Measurements from ENCODE around the gene ESPL1.

Gene ESPL1

DNA sequence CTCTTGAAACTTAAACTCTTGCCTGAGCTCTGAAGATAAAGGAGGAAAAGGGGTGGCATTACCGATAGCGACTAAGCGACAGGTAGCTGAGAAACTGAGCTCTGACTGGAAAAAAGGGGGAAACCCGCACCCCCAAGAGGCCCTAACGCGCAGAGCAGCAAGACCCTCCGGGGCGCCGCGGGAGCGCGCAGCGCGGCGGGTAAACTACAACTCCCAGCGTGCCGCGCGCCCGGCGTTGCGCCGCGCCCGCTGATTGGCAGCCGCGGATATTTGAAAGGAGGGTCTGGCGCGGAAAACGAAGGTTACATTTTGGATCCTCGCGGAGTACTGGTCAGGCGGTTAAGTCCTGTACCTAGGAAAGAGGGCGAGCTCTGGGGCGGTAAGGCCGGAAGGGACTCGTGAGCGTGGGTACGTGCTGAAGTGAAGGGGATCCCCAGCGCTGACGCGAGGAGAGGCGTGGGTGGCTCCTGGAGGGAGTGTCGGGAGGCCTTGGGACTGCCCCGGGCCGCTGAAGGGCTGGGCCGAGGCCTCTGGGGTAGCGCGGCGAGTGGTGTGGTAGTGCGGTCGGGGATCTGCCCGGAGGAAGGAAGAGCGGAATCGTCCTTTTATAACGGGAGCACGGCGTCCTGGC lies at the start of gene ESPL1:
Gene ESPL1 (plus strand): TSS at position 301 of the 631 bp plus-strand sequence. CDS start 468 bp downstream, outside the sequence.
- peak; percentile 74 for DNase-seq

DNA sequence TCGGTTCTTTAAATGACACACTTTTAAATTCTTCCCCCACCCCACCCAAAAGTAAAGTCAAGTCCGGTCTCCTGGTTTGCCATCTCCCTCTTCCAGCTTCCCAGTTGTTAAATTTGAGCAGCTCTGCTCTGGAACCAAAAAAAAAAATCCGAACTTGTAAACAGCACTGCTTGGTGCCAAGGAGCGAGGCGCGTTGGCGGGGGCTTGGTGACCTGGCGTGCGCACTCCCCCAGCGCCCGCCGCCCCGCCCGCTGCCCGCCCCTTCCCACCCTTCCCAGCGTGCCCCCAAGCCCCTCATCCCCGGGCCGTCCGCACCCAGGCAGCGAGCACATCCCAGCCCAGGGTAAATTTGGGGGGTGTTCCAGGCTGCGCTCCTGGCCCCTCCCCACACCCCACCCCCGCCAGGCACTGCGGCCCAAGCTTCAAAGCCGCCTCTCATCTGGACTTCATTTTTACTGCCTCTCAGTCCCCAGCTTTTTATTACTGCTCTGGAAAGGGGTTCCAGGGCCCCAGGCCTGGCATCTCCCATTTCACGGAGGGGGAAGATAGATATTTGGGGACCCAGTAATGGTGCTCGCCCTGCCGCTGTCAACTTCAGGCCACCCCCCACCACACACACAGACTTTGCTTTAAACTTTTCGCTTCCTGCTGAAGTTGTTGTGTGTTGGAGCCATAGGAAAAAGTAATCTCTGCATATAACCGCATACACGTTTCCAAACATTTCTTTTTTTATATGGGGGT lies 49.4 kb upstream of the ESPL1 start:
- no peak for DNase-seq

DNA sequence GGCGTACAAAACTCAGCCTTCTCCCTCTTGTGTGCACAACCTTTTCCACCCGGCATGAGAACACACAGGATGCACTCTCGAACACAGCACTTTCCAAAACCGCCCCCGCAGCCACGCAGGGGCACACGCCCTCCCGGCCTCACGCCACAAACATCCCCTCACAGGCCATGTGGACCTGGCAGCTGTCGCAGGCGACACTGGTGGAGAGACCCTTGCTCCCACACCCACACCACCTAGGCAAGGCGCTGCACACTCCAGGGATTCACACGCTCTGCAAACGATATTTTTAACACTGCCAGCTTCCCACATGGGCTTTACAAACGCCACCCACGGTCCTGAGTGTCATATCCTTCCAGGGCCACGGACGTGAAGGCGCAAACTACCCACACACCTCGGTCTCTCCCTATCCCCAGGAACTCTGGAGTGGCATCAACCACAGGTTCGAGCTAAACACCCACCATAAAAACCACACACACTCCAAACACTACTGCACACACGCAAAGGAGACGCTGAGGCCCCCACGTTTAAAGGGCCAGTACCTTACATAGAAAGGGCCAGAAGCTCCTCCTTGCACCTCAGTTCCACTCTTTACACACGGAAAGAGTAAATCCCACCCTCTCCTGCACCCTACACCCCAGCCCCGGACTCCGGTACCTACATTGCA lies 48.7 kb upstream of the ESPL1 start:
- DNase-seq, result peak; percentile 50

DNA sequence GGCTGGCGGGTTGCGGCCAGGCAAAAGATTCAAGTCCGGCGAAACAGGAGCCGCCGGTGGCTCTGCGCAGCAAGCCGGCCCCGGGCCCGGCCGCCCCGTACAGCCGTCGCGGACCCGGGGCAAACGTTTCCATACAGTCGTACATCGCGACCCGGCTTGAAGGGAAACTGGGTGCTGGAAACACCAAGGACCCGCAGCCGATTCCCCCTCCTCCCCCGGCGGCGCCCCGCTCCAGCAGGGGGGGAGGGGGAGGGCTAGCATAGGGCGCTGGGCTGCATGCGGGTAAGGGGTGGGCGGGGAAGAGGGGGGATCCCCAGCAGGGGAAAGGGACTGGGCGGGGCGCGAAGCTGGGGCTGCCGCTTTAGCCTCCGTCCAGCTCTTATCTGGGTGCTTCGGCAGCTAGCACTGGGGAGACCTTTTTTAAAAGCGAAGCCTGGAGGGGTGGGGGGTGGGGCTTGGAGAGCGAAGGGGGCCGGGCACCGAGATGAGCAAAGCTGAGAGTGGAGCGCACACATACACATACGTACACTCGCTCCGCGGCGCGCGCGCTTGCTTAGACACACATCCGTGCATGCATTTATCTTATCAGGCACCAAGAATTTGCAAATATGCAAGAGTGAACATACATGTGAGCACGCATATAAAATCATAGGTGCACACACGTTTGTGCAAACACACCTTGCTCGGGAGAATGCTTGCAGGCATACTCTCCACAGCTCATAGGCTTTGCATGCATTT lies 48.0 kb upstream of the ESPL1 start:
- DNase-seq, result peak; percentile 77

DNA sequence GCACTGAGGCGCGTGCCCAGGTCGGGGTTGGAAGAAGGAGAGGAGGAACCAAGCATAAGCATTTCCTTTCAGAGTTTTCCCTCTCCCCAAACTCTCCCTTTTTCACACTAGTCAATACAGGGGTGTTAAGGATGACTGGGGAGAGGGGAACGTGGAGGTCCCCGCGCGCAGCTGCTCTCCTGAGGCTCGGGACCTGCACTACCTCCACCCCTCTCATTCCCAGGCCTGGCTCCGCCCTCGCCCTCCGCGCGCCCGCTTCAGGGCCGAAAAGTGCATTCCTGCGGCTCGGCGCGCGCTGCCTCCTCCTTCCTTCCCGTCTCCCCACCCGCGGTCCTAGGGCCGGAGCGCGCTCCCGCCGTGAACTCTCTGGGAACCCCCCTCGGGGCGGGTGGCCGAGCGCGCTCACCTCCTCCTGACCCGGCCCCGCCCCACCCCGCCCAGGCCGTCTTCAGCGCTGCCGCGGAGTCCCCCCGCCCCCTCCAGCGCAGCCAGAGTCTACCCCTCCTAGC lies 47.4 kb upstream of the ESPL1 start:
- DNase-seq, result peak; percentile 73

DNA sequence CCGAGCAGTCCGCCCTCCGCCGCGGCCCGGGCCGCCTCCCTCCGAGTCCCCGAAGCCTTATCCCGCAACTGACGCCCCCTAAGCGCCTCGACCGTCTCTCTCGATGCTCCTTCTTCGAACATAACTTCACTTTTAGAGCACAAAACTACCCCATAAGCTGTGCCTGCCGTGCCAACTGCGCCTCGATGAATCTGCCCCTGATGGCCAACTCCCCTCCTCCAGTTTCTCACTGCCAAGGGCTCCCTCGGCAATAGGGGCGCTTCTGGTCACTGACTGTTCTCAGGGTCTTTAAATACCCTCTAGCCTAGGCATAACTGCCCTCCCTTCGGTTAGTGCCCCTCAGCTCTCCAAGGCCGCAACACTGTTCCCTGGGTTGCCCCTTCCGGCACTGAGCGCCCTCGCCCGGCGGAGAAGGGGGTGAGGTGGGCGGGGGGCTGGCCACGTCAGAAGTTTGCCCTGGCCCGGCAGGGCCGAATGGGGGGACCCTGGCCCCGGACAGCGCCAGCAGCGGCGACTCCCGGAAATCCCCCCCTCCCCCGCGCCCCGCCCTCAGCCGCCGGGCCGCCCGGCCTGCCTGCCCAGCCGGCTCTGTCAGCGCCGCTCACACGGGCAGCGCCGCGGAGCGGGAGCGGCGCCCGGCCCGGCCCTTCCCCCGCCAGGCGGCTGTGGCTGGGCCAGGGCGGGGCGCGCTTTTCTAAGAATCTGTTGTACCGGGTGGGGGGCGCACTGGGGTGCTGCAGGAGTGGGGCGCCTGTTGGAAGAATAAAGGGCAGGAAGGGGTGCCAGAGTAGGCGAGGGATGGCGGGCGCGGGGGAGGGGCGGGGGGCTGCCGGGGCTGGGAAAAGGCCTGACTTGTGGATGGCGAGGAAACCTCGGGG lies 46.7 kb upstream of the ESPL1 start:
- DNase-seq, result peak; percentile 52

DNA sequence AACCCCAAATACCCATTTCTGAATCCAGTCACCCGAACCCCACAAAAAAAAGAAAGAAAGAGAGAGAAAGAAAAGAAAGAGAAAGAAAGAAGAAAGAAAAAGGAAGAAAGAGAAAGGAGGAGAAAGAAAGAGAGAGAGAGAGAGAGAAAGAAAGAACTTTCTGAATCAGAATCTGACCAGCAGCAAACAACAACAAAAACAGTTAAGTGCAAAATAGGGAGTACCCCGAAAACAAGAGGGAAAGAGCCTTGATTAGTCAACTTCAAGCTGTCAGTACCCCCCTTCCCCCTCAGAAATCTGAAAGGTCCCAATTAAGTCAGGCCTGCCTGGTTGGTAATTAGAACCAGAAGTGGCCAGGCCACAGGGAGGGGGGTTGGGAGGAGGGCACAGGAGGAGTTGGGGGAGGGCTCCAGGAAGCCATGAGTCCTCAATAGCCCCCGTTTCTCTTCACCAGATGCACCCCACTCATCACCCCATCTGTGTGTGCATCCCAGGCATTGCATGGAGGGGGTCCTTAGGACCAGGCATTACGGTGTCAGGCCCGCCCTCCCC lies 45.9 kb upstream of the ESPL1 start:
- DNase-seq, result no peak

DNA sequence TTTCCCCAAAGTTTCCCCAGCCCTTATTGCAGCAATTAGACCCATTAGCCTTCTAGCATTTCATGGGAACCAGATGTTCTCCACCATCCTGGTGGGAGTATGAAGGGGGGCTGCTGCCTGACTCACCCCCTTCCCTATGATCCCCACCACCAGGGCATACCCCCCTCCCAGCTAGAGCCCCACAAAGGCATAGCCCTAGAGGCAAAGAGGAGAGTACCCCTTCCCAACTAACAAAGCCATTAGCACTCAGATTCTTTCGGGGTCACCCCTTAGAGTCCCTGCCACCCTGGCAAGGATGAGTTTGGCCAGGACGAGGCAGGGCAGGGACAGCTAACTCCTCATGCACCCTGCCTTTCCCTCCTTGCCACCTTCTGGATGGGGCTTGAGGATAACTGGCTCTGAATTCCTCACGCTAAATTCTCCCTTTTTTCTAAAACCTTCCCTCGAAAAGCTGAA lies 45.3 kb upstream of the ESPL1 start:
- DNase-seq, result no peak

DNA sequence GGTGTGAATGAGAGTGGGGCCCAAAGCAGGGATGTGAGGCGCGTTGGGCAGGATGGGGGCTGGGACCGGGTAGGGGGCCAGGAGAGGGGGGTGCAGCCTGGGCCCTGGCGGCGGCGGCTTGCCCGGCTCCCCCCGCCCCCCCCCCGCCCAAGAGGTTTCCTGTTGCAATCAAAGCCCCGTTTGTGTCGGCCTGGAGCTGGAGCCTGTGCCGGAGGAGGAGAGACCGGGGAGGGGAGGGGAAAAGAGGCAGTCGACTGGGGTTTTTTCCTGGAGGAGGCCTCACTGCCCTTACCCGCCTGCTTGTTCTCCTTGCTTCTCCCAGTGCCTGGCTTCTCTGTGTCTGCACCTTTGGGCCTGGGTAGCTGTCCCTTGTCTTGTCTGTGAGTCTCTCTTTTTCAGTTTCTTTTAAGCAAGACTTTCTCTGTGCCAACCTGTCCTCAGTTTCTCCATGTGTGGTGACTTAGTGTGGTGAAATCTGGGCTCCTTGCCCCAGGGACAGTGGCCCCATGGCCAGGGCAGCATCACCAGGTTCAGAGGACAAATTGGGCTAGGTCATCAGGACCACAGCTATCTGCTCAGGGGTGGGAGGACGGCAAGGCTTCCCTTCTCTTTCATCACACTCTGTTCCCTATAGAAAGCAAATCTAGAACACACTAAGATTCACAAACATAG lies 44.6 kb upstream of the ESPL1 start:
- no peak for DNase-seq

DNA sequence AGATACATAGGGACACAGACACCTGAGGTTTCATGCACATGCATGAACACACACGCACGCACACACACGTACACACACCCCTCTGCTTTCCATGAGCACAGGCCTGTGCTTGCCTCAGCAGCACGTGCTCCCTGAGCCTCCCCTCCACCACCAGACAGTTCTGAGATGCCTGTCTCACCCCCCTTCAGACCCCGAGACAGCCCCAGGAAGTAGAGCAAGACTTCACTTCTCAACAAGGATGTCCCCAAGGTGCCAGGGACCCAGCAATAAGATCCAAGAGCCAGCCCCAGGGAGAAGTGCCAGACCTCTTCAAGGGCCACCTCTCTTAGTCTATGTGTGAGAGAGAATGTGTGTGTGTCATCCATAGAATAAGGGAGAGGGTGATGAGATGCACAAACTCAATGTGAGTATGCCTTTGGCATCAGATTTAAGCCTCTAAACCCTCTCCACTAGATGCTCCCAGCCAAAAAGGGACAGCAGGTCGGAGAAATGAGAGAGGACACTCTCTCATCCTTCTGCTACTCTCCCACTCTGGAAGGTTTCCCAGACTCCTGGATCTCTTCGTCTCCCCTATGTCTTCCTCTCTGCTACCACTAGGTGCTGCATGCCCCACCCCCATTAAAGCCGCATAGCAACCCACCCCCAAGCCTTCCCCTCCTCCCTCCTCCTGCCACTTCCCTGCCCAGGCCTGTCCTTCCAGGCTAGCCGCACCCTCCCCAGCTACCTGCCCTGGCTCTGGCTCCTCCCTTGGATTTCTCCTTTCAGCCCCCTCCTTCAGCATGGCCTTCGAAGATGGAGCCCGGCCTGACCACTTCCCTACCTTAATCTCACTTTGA lies 43.8 kb upstream of the ESPL1 start:
- DNase-seq, result no peak

DNA sequence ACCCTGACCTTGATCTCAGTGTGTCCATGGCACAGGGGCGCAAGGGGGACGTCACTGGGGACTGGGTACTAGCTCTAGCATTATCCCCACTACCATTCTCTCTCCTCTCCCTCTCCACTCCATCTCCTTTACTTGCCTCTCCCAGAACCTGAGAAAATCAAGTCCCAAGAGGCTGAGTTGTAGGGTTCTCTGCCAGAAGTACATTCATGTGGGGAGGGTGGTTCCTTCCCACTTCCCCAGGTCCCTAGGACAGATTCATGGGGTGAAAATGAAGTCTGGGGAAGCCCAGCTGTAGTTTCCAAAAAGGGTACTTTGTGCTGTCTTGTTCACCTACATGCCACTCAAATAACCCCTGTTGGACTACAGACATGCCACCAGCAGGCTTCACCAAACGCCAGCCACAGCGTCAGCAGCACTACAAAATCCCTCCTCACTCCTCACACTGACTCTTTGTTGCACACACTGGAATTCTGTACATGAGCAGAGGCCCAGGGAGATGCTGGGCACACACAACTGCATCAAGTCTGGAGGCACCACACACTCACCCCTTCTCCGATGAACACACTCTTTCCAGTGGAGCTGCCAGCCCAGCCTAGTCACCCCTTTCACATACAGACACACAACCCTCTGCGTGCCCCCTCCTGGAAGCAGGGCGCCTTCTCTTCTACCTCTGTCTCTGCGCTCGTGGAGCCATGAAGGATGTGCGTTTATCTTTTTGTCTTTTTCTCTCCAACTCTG lies 43.0 kb upstream of the ESPL1 start:
- no peak for DNase-seq

DNA sequence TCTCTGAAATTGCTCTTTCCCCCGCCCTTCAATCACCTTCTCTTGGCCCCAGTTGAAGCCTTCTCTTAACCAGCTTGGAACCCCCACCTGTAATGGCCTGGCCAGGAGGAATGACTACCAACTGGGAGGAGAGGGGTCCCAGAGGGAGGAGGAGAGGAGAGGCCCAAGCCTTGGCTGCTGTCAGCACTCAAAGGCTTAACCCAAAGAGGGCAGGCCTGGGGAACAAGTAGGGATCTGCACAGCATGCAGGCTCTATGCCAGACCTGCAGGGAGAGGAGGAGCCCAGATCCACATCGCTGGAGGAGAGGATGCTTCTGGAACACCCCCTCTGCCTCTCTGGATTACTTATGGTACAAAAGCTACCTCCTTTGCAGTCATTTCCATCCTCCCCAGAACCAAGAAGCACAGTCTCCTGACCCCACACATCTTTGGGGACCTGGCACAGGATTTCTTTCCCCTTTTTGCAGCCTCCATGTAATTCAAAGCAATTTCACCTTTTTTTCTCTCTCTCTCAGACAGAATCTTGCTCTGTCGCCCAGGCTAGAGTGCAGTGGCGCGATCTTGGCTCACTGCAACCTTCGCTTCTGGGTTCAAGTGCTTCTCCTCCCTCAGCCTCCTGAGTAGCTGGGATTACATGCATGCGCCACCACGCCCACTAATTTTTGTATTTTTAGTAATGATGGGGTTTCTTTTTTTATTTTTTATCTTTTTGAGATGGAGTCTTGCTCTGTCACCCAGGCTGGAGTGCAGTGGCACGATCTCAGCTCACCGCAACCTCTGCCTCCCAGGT lies 42.3 kb upstream of the ESPL1 start:
- no peak for DNase-seq

DNA sequence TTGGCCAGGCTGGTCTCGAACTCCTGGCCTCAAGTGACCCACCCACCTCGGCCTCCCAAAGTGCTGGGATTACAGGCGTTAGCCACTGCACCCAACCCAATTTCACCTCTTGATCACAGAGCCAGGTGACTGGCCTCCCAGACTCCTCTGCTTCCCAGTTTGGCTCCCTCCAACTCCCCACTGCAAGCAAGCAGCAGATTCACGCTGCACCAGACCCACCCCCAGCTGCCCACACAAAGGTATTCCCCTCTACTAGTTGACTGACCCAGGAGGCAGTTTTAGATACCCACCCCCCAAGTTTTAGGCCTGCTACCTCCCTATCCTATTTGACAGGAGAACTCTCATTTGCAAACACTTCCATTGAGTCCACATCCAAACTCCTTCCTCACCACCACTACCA lies 41.3 kb upstream of the ESPL1 start:
- DNase-seq, result no peak

DNA sequence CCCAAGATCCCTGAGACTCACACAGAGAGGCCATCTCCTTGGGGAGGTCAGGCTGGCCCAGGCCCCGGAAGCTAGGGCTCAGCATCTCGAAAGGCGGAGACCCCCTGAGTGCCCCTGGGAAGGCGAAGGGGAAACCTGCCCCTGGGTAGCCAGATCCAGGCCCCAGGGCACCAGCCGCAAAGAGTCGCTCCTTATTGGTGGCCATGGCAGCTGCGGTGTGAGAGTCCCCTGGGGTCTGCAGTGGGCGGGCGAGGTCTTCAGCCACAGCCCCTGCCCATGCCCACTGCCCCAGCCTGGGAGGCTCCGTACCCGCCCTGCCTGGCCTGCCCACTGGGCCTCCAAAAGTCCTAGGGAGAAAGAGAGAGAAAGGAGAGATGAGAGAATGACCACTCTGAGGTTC lies 40.8 kb upstream of the ESPL1 start:
- DNase-seq, result no peak

DNA sequence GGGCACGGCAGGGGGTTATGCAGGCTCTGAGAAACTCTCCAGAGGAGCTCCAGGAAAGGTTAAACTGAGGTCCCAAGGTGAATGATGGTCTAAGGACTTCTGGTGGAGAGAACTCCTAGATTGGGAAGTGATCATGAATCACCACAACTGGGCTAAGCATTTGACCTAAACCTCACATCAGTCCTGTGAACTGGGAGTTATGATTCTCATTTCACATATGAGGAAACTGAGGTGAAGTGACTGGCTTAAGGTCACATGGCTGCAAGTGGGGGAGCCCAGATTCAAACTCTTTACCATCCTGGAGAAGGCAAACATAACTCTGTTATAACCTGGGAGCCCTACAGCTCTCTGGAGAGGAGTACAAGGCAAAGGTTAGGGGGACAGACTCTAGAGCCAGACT lies 40.3 kb upstream of the ESPL1 start:
- no peak for DNase-seq

DNA sequence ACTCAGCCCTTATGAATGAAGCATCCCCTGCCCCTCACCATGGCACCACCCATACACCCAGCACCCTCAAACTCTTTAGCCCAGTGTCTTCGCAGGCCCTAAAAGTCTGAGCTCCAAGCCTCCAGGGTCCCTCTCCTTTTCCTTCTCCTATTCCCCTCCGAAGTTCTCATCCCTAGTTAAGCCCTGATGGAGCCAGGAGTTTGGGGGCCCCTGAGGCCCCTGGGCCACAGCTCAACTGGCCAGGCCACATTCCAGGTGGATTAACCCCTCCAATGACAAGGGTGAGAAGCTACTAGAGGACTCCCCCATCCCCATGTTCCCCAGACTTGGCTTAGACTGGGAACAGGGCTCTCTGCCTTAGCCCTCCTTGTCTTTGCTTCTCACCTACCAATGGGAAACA lies 38.6 kb upstream of the ESPL1 start:
- no peak for DNase-seq

DNA sequence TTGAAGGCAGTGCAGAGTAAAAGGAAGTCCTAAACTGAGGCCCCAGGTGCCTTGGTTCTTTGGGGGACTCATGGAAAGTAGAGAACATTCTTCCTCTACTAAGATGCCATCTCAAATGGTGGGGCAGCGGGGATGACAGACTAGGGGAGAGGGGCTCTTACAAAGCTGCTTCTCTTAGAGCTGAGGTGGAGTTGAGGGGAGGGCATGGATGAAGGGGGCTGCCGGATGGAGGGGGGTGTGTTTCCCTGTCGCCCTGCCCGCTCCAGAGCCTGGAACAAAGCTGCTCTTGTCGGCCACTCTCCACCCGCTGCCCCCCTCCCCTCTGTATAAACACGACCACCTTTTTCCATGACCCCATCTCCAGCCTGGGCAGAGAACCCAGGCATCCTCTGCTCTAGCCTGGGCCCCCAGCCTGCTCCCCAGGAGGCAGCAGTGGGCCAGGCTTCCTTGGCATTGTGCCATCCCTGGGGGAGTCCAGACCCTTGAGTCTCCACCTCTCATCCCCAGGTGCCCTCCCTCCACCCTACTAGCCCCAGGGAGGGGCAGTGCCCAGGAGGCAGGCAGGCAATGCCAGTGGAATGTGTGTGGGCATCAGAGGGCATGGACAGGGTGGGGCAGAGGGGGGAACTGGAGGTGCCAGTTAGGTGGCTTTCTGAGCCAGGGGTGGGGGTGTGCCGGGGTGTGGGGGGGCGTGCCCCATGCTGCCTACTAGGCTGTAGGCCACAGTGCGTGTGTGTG lies 37.8 kb upstream of the ESPL1 start:
- DNase-seq, result no peak

DNA sequence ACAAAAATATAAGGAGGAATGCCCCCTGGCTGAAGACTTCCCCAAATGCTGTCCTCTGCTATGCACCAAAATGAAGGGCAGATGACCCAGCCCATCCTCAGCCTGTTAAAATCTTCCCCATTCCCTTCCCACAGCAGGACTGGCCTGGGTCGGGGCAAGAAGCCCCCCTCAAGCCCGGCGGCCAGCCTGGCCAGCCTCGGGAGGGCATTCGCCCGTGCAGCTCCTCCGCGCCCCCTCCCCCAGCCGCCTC lies 36.5 kb upstream of the ESPL1 start:
- DNase-seq, result no peak
